HepG2 (cell line): Measurements from ENCODE around the gene NIN.

Experiments
- ZBTB20 ChIP-seq: sonication (generic); formaldehyde crosslinking; IDR thresholded peaks from 2 replicates; pipeline ENCODE4 v1.8.1; 2023; ENCODE audit warnings: missing genetic modification reagents, low read depth, mild to moderate bottlenecking, borderline replicate concordance
- ZFP1 ChIP-seq: IDR thresholded peaks from 2 replicates; pipeline ENCODE4 v1.6.1; 2016
- TF ChIP-seq, protein P1 (sequence below): sonication (generic); formaldehyde crosslinking; IDR thresholded peaks from 2 replicates; pipeline ENCODE4 v1.5.0; 2020; ENCODE audit warnings: mild to moderate bottlenecking, missing genetic modification reagents, moderate library complexity

DNA sequence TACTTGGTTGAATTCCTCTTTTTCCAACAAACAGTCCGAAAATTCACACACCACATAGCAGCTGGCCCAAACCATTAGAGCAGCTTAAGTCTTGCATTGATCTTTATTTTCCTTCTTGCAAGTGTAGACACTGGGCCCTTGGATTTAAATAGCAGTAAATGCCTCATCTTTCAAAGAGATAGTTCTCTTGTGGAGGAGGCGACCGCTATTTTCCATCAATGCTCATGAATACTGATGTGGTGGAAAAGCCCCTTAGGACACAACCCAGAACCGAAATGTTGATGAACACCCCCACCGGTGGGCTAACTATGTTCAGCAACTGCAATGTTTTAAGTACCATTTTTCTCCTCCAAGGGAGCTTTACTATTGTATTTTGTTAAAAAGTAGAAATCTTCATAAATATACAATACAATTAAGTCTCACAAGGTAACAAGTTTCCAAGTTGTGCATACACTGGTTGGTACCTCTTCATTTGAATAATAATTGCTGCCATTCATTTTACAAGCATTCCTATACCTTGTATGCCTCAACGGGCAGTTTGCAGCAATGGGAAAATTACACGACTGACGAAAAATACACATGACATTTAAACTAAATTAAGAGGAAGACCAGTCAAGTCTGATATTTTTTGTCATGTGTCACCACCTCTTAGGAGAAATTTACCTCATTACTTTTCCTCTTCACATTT lies 18.0 kb downstream of the NIN start:
- TF ChIP-seq, protein P1, sequence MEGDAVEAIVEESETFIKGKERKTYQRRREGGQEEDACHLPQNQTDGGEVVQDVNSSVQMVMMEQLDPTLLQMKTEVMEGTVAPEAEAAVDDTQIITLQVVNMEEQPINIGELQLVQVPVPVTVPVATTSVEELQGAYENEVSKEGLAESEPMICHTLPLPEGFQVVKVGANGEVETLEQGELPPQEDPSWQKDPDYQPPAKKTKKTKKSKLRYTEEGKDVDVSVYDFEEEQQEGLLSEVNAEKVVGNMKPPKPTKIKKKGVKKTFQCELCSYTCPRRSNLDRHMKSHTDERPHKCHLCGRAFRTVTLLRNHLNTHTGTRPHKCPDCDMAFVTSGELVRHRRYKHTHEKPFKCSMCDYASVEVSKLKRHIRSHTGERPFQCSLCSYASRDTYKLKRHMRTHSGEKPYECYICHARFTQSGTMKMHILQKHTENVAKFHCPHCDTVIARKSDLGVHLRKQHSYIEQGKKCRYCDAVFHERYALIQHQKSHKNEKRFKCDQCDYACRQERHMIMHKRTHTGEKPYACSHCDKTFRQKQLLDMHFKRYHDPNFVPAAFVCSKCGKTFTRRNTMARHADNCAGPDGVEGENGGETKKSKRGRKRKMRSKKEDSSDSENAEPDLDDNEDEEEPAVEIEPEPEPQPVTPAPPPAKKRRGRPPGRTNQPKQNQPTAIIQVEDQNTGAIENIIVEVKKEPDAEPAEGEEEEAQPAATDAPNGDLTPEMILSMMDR = no peak
- TF ChIP-seq ZFP1 (CRISPR knock-in tag) (no peak), ZBTB20 (no peak)
